CD4-positive, alpha-beta T cell treated with Interleukin-21 for 1 hour (primary cell): ENCODE results near the gene ZNF792.
"Not testable (repeated sequence)": the region's sequence is repeated elsewhere in the genome, so short reads cannot be mapped to it uniquely, and the experiment has no call there.

ENCODE experiments used
- DNase-seq: peaks from one replicate; pipeline ENCODE4 v3.0.0-alpha.2; 2020

ZNF792 gene

GRCh38 chr19:34963573-34964406 lies at the start of gene ZNF792:
Gene ZNF792 (minus strand): TSS chr19:34964229. CDS start chr19:34963662, 567 bp downstream.
- DNase-seq = peak; percentile 47

- DNase-seq = peak; percentile 86
These were observed 49.2 kb upstream of the ZNF792 start for GRCh38 chr19:35013041-35013819.

GRCh38 chr19:35011737-35012682 lies 48.0 kb upstream of the ZNF792 start:
- peak; percentile 49 for DNase-seq

GRCh38 chr19:35011091-35011689 lies 47.2 kb upstream of the ZNF792 start:
- peak; percentile 61 for DNase-seq

- DNase-seq = no peak
These were observed 45.7 kb upstream of the ZNF792 start for GRCh38 chr19:35009424-35010415.

GRCh38 chr19:35008891-35009341 lies 44.9 kb upstream of the ZNF792 start:
- no peak for DNase-seq

- DNase-seq = not testable (repeated sequence)
These were observed 43.4 kb upstream of the ZNF792 start for GRCh38 chr19:35007427-35007826.

GRCh38 chr19:35006999-35007365 lies 43.0 kb upstream of the ZNF792 start:
- no peak for DNase-seq

- no peak for DNase-seq
These were observed 42.4 kb upstream of the ZNF792 start for GRCh38 chr19:35006342-35006998.

- not testable (repeated sequence) for DNase-seq
These were observed 41.9 kb upstream of the ZNF792 start for GRCh38 chr19:35006007-35006341.

GRCh38 chr19:35005256-35005977 lies 41.4 kb upstream of the ZNF792 start:
- DNase-seq = no peak

- DNase-seq = no peak
These were observed 40.7 kb upstream of the ZNF792 start for GRCh38 chr19:35004517-35005255.

- DNase-seq = no peak
These were observed 38.1 kb upstream of the ZNF792 start for GRCh38 chr19:35002037-35002535.

GRCh38 chr19:35000647-35001501 lies 36.8 kb upstream of the ZNF792 start:
- DNase-seq = peak; percentile 70

- no peak for DNase-seq
These were observed 36.3 kb upstream of the ZNF792 start for GRCh38 chr19:35000338-35000646.

GRCh38 chr19:34999498-35000337 lies 35.7 kb upstream of the ZNF792 start, which contains the start of gene GRAMD1A:
Gene GRAMD1A (plus strand): TSS chr19:35000323. CDS start chr19:35000479, 156 bp downstream.
- peak; percentile 80 for DNase-seq
